ENCODE results near the gene KIAA1191. TPM values are rescaled to one million over a fixed set of nuclear protein-coding genes. Genes with fewer than 3 reads are reported as not detected.

The KIAA1191 gene
- total and polyA plus RNA-seq, 2 of the 4 experiments (the other 2 are of a cell fraction) = 114 to 124 TPM

DNA sequence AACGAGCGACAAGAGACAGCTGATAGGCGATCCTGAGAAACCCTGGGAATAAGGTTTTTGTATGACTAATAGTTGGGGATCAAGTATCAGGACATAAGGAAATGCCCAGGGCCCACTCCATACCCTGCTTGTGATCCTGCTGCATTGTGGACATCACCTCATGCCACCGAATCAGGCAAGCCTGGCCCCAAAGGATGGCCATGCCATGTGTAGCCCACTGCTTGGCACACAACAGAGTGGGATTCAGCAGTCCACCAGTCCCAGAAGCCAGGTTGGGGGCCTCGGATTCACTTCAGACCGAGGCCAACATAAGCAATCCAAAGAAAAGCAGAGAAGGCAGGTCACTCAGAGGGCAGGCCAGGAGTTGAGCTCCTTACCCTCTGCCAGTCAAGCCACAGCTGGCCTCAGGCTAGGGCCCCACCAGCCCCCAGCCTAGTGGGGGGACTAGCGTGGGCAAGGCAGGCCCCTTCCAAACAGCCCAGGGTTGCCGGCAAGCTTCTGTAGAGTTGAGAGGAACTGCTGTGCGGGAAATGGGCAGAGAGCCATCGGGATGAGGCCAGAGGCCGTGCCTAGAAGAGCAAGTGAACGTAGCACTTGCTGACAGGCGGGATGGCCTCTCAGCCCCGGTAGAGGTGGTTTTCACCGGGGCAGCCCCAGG, 21.8 kb upstream of the KIAA1191 start:
- Histone ChIP-seq H4K91ac (ENCODE audit: insufficient read depth, low read depth, low read length) (no peak overlapping the region), H3K14ac (replicated peaks; ENCODE audit: low read depth, low read length) (no peak overlapping the region), H3K9ac (ENCODE audit: low read depth, low read length) (no peak overlapping the region), H2AK9ac (replicated peaks; ENCODE audit: low read depth, low read length, poor library complexity) (no peak overlapping the region), H2AK5ac (ENCODE audit: low read depth, low read length) (no peak overlapping the region), H3K9me1 (ENCODE audit: insufficient read depth, low read length) (no peaks in the 10 kb centered on the region; the same call in 1 of the 2 replicates), H4K8ac (ENCODE audit: low read depth in 2 of 2, low read length in 2 of 2) (no peak overlapping the region), H2BK5ac (ENCODE audit: low read depth, low read length, poor library complexity, severe bottlenecking) (no peak overlapping the region), H2BK15ac (ENCODE audit: low read depth, low read length) (no peak overlapping the region), H3K36me3 (ENCODE audit: control insufficient read depth, insufficient read depth, low read length) (peaks cover 38% of the 10 kb centered on the region), H3K4ac (ENCODE audit: low read depth, low read length) (no peak overlapping the region), H3K9me3 (ENCODE audit: control insufficient read depth, insufficient read depth, low read length) (no peaks in the 10 kb centered on the region), H4K5ac (ENCODE audit: low read depth, low read length) (no peak overlapping the region), H2AFZ (replicated peaks; ENCODE audit: low read length, poor library complexity) (no peak overlapping the region), H3K23ac (ENCODE audit: low read depth, low read length) (no peak overlapping the region), H4K20me1 (ENCODE audit: insufficient read depth, low read length) (peaks cover 3% of the 10 kb centered on the region; the same call in 1 of the 2 replicates), H3K4me3 (ENCODE audit: insufficient read depth, low read depth, low read length) (no peak overlapping the region), H3K4me2 (ENCODE audit: low read depth, low read length) (no peak overlapping the region), H3K18ac (ENCODE audit: low read depth, low read length) (no peak overlapping the region), H3K56ac (ENCODE audit: extremely low read depth, insufficient read depth, low read length) (no peak overlapping the region), H3K27me3 (ENCODE audit: control insufficient read depth, insufficient read depth, low read length) (no peaks in the 10 kb centered on the region), H3K27ac (ENCODE audit: insufficient read depth, low read length) (no peak overlapping the region), H3K4me1 (ENCODE audit: control insufficient read depth, insufficient read depth, low read length) (no peaks in the 10 kb centered on the region), H2BK120ac (ENCODE audit: low read depth, low read length) (no peak overlapping the region), H2BK20ac (ENCODE audit: low read depth, low read length) (no peak overlapping the region), H3K79me1 (ENCODE audit: low read depth in 1 of 2, low read length in 2 of 2) (peaks cover 11 to 32% of the 10 kb centered on the region in 2 experiments; a peak in 3 of 4 replicates)
- TF ChIP-seq FOS (IDR thresholded peaks at IDR 0.05; ENCODE audit: low read depth, low read length) = no peak
- no peak for TF ChIP-seq CEBPB (IDR thresholded peaks at IDR 0.05; ENCODE audit: low read depth, low read length)
- TF ChIP-seq MAZ (IDR thresholded peaks at IDR 0.05; ENCODE audit: borderline replicate concordance, low read depth, low read length) = no peak
- no peak for TF ChIP-seq SMC3 (IDR thresholded peaks at IDR 0.05; ENCODE audit: low read depth, low read length)
- no peak for TF ChIP-seq RAD21 (IDR thresholded peaks at IDR 0.05; ENCODE audit: low read length)
- TF ChIP-seq BHLHE40 (IDR thresholded peaks at IDR 0.05; ENCODE audit: low read depth, low read length) = no peak
- TF ChIP-seq MAFK (IDR thresholded peaks at IDR 0.05; ENCODE audit: low read depth, low read length) = no peak
- TF ChIP-seq RFX5 (IDR thresholded peaks at IDR 0.05; ENCODE audit: low read depth, low read length) = no peak
- TF ChIP-seq, protein P1, sequence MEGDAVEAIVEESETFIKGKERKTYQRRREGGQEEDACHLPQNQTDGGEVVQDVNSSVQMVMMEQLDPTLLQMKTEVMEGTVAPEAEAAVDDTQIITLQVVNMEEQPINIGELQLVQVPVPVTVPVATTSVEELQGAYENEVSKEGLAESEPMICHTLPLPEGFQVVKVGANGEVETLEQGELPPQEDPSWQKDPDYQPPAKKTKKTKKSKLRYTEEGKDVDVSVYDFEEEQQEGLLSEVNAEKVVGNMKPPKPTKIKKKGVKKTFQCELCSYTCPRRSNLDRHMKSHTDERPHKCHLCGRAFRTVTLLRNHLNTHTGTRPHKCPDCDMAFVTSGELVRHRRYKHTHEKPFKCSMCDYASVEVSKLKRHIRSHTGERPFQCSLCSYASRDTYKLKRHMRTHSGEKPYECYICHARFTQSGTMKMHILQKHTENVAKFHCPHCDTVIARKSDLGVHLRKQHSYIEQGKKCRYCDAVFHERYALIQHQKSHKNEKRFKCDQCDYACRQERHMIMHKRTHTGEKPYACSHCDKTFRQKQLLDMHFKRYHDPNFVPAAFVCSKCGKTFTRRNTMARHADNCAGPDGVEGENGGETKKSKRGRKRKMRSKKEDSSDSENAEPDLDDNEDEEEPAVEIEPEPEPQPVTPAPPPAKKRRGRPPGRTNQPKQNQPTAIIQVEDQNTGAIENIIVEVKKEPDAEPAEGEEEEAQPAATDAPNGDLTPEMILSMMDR (conservative IDR thresholded peaks at IDR 0.05; ENCODE audit: low read depth, low read length) = no peak
- TF ChIP-seq RCOR1 (IDR thresholded peaks at IDR 0.05; ENCODE audit: insufficient replicate concordance, low read length) = no peak
- TF ChIP-seq, protein P2, sequence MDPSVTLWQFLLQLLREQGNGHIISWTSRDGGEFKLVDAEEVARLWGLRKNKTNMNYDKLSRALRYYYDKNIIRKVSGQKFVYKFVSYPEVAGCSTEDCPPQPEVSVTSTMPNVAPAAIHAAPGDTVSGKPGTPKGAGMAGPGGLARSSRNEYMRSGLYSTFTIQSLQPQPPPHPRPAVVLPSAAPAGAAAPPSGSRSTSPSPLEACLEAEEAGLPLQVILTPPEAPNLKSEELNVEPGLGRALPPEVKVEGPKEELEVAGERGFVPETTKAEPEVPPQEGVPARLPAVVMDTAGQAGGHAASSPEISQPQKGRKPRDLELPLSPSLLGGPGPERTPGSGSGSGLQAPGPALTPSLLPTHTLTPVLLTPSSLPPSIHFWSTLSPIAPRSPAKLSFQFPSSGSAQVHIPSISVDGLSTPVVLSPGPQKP (IDR thresholded peaks at IDR 0.05; ENCODE audit: borderline replicate concordance, low read depth, low read length) = no peak
- ATAC-seq (ENCODE audit: low read depth) (no peak), DNase-seq (no peak)
- BruUV-seq (replicated peaks) = no TSS peak
- intact Hi-C loops (cut with micrococcal nuclease) = no loop called here
- dilution Hi-C loops (cut with HindIII; ENCODE audit: low sequenced_read_pairs, unreplicated experiment) = no loop called here
- ChIA-PET CTCF (no interaction called here), POLR2A (ENCODE audit: unreplicated experiment) (no interaction called here)
- 83% methylated on average over 4 of the region's 15 CpGs; no CpG with 5 or more reads in 1 of the 2 experiments for WGBS, 2 experiments (ENCODE audit: extremely low coverage in 2 of 2, insufficient read length in 1 of 2)
- in situ Hi-C loops (cut with MboI; ENCODE audit: low sequenced_read_pairs) = no loop called here

Measured in IMR-90 (cell line).